Fibroblast of gingiva (primary cell): ENCODE measurements around the gene MYO3A.
"Not testable (repeated sequence)": the region's sequence is repeated elsewhere in the genome, so short reads cannot be mapped to it uniquely, and the experiment has no call there.

Experiments used
- DNase-seq: peaks from one replicate; pipeline ENCODE4 v3.0.0-alpha.2; 2011; ENCODE audit warnings: low read depth

Gene MYO3A

DNA sequence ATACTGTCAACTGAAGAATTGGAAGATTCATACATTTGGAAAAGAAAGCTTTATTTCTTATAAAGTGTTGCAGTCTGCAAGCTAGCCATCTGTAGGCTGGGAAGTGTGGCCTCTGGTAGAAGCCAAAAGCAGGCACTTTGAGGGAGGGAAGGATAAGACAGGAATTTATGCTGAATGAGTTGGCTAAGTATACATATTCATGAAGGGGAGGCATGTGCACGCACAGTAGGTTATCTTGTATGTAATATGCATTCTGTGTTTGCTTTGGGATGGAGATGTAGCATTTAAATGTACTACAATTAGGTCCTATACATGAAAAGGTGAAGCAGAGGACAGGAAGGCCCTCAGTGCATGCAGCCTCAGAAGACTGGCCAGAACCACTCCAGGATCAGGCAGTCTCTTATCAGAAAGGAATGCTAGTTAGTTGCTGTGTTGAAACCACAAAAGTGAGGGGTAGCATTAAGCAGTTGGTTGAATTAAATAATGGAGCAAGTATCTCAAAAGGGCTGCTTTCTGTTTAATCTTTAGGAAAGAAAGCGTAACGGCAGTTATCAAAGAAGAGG, 40.9 kb downstream of the MYO3A start:
- no peak for DNase-seq

DNA sequence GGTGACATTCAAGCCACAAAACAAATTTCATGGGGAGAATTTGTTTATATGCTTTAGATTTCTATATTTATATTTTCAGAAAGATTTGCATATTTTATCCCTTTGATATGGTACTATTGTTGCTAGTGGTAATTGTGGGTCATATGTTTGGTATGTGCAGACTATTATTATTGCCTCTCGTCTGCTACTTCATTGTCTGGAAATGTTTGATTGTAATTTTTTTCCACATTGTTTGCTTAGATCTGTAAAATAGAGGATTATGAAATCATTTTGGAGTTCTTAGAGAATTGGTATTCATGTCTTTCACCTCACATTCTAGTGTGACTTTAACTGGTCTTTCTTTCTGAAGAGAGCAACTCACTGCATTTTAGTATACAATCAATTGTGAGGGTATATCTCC, 44.7 kb downstream of the MYO3A start:
- DNase-seq, result no peak

DNA sequence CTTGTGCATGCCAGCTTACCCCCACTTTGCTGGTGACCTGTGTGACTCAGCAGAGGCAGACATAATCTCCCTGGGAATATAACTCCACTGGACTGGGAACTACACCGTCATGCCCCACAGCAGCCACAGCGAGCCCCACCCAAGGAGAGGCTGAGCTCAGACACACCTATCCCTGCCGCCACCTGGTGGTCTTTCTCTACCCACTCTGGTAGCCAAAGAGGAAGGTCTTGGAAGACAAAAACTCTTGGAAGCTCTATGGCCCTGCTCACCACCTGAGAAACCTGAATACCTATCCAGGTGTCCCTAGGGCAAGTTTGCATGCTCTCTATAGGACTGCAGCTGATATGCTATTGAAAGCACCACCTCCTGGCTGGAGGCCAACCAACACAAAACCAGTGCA, 48.1 kb downstream of the MYO3A start:
- no peak for DNase-seq

DNA sequence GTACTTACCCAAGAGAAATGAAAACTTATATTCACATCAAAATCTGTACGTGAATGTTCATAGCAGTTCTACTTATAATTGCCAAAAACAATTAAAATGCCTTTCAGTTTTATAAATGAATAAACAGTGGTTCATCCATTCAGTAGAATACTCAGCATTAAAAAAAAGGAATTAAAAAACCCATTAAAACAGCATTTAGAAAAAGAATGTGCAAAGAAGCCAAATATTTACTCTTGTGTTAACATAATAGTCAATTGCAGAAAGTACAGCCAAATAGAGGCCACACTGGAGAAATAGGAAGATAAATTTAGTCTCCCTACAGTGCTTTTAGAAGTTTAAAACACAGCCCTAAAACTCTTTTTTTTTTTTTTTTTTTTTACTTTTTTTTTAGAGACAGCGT, 54.6 kb downstream of the MYO3A start:
- no peak for DNase-seq

- no peak for DNase-seq
Measured at GRCh38 chr10:25989951-25990350, 55.9 kb downstream of the MYO3A start.

- DNase-seq, result no peak
Measured at GRCh38 chr10:25999295-25999981, 65.4 kb downstream of the MYO3A start.

DNA sequence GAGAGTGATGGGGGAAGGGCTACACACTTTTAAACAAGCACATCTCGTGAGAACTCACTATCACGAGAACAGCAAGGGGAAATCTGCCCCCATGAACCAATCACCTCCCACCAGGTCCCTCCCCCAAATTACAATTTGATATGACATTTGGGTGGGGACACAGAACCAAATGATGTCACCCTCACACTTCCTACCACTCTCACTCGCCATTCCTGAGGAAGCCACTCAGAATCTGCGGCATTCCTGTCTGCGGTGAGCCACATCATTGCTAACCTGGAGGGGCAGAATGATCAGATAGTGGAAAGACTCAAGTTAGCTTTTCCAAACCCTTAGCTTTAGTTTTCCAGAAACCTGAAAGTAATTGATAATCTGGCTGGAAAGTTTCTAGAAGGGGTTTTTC, 66.9 kb downstream of the MYO3A start:
- no peak for DNase-seq

GRCh38 chr10:26002466-26002865, 68.4 kb downstream of the MYO3A start:
- not testable (repeated sequence) for DNase-seq

DNA sequence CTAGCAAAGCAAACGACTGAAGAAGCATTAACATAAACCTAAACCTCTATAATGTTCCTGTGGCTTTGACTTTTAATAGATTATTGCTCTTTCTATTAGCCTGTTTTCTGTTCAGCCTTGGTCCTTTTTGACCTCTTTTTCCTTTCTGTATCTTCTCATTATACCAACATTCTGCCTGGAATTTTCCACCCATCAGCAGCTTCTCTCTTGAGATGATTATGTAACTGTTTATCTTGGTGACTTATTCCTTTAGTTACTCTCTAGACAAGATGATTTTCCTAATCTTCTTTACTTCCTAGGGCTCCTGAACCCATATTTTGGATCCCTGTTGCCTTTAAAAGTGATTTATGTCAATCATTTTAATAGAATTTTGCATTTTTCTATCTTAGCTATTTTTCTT, 81.1 kb downstream of the MYO3A start:
- no peak for DNase-seq

- no peak for DNase-seq
Measured at GRCh38 chr10:26022831-26023230, 88.8 kb downstream of the MYO3A start.

- DNase-seq, result no peak
Measured at GRCh38 chr10:26024303-26024702, 90.3 kb downstream of the MYO3A start.

GRCh38 chr10:26025523-26025922, 91.5 kb downstream of the MYO3A start:
- no peak for DNase-seq

- no peak for DNase-seq
Measured at GRCh38 chr10:26029858-26030257, 95.8 kb downstream of the MYO3A start.

GRCh38 chr10:26031300-26031699, 97.3 kb downstream of the MYO3A start:
- no peak for DNase-seq

GRCh38 chr10:26043469-26043868, 109.4 kb downstream of the MYO3A start:
- no peak for DNase-seq

- no peak for DNase-seq
Measured at GRCh38 chr10:26044141-26044749, 110.2 kb downstream of the MYO3A start.

DNA sequence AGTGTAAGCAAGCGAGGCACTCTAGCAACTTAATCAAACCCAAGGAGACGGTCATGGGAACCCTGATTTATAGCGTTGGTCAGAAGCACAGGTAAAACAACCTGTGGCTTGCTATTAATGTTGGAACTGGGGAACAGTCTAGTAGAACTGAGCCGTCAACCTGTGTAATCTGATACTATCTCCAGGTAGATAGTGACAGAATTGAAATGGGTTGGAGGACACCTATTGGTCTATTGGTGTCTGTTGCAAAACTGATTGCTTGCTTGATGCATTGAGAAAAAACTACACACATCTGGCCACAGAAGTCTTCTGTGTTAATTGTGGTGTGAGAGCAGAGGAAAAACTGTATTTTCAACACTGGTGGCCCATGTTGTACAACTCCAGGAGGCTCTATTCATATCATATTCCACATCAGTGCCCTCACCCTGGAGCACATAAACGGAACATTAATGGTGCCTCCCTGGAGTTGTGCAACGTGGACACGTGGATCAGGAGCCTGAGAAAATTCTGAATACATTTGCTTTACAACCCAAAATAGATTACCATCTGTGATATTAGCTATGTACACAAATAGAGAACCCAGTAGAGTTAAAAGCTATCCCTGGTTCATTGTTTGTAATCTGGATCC, 112.2 kb downstream of the MYO3A start:
- DNase-seq, result no peak

DNA sequence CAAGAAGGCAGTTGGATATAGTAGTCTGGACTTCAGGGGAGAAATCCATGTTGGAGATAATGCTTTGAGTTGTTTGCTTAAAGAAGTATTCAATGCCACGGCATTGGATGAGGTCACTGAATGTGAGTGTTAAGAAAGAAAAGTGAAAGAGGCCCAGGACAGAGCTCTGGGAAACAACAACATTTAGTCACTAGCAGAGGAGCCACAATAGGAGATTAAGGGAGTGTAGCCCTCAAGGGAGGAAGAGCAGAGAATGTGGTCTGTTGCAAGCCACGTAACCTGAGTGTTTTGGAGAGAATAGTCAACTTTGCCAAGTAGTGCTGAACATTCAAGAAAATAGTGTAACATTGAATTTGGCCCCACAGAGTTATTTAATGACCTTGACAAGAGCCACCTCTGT, 114.7 kb downstream of the MYO3A start:
- no peak for DNase-seq

DNA sequence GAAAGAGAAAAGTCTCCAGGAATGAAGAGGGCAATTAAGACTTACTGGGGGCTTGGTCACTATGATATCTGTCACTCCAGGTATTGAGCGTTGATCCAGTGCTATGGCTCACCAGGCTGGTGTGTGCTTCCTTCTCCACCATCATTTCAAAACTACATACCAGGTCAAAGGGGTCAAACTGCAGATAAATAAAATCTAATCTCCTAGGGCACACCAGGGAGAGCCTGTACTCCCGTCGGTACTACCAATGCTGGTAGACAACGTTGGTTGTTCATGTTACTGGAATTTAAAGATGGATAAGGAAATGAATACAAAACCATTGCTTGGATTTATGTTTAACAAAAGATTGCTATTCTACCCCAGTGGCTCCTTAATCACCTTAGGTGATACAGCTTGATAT, 118.3 kb downstream of the MYO3A start:
- no peak for DNase-seq

- DNase-seq, result no peak
Measured at GRCh38 chr10:26057466-26057865, 123.4 kb downstream of the MYO3A start.

- DNase-seq, result no peak
Measured at GRCh38 chr10:26064106-26064505, 130.1 kb downstream of the MYO3A start.

DNA sequence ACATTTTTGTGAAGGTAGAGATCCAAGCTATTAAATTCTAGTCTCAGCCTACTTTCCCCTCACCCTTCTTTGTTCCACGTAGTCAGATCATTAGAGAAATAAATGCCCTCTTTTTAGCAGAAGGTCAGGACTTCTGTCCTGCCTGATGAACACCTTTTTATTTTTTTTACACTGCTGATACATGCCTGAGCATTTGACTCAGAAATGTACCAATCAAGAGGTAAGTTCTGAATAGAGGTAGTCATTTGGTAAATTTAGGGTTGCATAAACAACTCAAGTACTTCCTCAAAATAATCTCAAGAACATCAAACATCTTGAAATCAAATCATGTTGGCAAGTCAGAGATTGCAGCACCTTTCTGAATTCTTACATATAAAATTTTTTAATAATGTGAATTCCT, 133.7 kb downstream of the MYO3A start:
- DNase-seq, result no peak

GRCh38 chr10:26080971-26081370, 146.9 kb downstream of the MYO3A start:
- DNase-seq, result not testable (repeated sequence)
